Activated T-helper 1 cell treated with anti-CD3 and anti-CD28 coated beads, Interleukin-12 subunit alpha, Interleukin-12 subunit beta, Interleukin-2, Interleukin-4 antibody, amounts not matched to agents 30 ng/mL and 10 ng/mL and 1 ng/mL, durations not matched to agents 14 hours and 24 hours and 36 hours (primary cell): ENCODE data around the gene MMP2. TPM values are rescaled to one million over a fixed set of nuclear protein-coding genes. Genes with fewer than 3 reads are reported as not detected.

Experiments
- DNase-seq: peaks from one replicate; pipeline ENCODE4 v3.0.0; 2021; ENCODE audit warnings: low spot score
- H3K27ac Mint-ChIP-seq: one replicate; pipeline ENCODE4 v1.8.0; 2021; ENCODE audit warnings: mild to moderate bottlenecking, mixed read lengths
- H3K27me3 Mint-ChIP-seq: one replicate; pipeline ENCODE4 v1.8.0; 2022; ENCODE audit warnings: mild to moderate bottlenecking, moderate library complexity, mixed read lengths; ENCODE audit not compliant: insufficient read depth
- H3K36me3 Mint-ChIP-seq: one replicate; pipeline ENCODE4 v1.8.0; 2021; ENCODE audit warnings: low read depth, mixed read lengths
- H3K4me1 Mint-ChIP-seq: one replicate; pipeline ENCODE4 v1.8.0; 2021; ENCODE audit warnings: low read depth, mixed read lengths
- H3K4me3 Mint-ChIP-seq: one replicate; pipeline ENCODE4 v1.8.0; 2021; ENCODE audit warnings: mild to moderate bottlenecking, moderate library complexity, mixed read lengths
- H3K9me3 Mint-ChIP-seq: one replicate; pipeline ENCODE4 v1.8.0; 2021; ENCODE audit warnings: mixed read lengths
- intact Hi-C: fragments of 100-400 bp; cut with micrococcal nuclease; formaldehyde crosslinking; loops from one replicate; pipeline ENCODE4 v1.15.1; 2024
- total RNA-seq: library from RNA; stranded (reverse); gene quantifications from 2 replicates; pipeline ENCODE4 v1.2.3, GENCODE V29; 2022

MMP2 gene
- total RNA-seq, 1 donor from 2014 or later, result not detected

DNA sequence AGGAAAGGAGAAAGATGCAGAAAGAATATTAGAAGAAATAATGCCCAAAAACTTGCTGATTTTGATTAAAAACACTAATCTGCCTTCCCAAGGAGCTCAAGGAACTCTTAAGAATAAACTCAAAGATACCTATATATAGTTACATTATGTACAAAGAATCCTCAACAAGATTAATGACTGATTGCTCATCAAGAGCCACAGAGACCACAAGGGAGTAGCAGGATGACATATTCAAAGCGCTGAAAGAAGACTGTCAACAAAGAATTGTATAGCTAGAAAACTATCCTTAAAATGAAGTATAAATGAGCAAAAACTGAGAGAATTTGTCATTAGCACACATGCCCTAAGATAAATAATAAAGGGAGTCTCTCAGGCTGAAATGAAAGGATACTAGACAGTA lies 36.1 kb downstream of the MMP2 start:
- H3K9me3 Mint-ChIP-seq, result peaks cover 14% of the 10 kb centered on the region
- no peaks in the 10 kb centered on the region for H3K36me3 Mint-ChIP-seq
- H3K27ac Mint-ChIP-seq, result no peak overlapping the region
- H3K4me1 Mint-ChIP-seq, result no peaks in the 10 kb centered on the region
- H3K27me3 Mint-ChIP-seq, result peaks cover under 1% of the 10 kb centered on the region
- DNase-seq, result no peak
- H3K4me3 Mint-ChIP-seq, result no peak overlapping the region
- intact Hi-C loops, result no loop called here

DNA sequence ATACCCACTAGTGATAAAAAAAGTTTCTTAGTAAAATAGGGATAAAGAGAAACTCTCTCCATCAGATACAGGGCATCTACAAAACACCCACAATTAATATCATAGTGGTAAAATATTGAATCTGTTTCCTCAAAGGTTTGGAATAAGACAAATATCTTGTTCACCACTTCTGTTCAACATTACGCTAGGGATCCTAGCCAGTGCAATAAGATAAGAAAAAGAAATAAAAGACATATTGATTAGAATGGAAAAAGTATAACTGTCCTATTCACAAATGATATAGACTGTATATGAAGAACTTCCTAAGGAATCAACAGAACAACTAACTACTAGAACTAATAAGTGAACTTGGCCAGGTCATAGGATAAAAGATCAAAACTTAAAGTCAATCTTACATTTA lies 42.8 kb downstream of the MMP2 start:
- intact Hi-C loops, result no loop called here
- Mint-ChIP-seq H3K36me3 (no peaks in the 10 kb centered on the region), H3K27ac (no peak overlapping the region), H3K4me3 (no peak overlapping the region), H3K27me3 (no peaks in the 10 kb centered on the region), H3K4me1 (no peaks in the 10 kb centered on the region), H3K9me3 (peaks cover 10% of the 10 kb centered on the region)
- no peak for DNase-seq

DNA sequence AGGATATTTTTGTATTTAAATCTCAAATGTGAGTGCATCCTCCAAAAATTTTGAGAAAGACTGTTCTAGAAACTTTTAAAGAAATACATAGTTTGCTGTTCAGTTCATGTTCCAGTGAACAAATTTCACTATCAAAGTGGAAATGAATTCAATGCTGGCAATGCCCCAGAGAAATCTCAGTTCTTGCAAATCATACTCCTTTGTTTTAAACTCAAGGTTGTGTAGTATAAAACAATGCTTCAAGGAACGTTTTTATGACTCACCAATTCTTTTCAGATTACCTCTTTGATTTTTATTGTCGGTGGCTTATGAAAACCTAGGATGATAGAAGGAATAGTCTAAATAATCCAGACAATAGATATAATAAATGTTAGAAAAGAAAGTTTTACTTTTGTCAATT lies 47.4 kb downstream of the MMP2 start:
- Mint-ChIP-seq H3K36me3 (no peaks in the 10 kb centered on the region), H3K27me3 (peaks cover 2% of the 10 kb centered on the region), H3K27ac (no peak overlapping the region), H3K9me3 (peaks cover 10% of the 10 kb centered on the region), H3K4me1 (no peaks in the 10 kb centered on the region), H3K4me3 (no peak overlapping the region)
- DNase-seq, result no peak
- intact Hi-C loops, result no loop called here

DNA sequence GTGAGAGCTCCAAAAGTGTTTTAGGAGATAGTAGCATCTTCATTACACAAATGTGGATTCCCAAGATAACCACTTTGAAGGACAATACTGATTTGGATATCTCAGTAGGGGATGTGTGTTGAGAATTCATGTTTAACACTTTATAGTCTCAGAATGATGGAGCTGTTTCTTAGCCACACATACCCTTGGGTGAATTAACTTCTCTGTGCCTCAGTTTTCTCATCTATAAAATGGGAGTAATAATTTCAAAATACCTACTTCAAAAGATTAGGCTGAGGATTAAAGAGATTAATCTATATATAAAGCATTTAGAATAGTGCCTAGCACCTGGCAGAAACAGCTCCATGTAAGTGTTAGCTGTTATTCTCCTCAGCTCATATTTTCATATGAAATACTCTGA lies 48.9 kb downstream of the MMP2 start:
- H3K4me1 Mint-ChIP-seq, result no peaks in the 10 kb centered on the region
- no peak for DNase-seq
- peaks cover 4% of the 10 kb centered on the region for H3K27me3 Mint-ChIP-seq
- H3K9me3 Mint-ChIP-seq, result no peaks in the 10 kb centered on the region
- no peak overlapping the region for H3K4me3 Mint-ChIP-seq
- intact Hi-C loops, result no loop called here
- no peaks in the 10 kb centered on the region for H3K36me3 Mint-ChIP-seq
- H3K27ac Mint-ChIP-seq, result no peak overlapping the region

DNA sequence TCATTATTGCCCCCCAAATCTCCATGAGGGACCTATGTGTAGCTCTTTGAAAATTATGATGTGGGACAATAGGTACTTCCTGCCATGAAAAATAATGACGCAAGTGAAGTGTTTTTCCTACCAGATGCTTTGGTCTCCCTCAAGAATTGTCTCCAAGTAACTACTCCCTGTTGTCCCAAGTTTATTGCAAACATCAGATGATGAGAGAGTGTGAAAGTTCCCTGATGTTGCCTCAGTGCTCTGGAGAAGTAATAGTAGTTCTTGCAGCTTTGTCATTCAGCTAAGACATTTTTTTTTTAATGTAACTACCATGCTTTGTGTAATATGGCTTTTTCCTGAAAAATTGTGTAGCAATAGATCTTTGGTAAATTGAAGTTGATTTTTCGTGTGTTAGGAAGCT lies 50.0 kb downstream of the MMP2 start:
- Mint-ChIP-seq H3K4me3 (no peak overlapping the region), H3K27me3 (peaks cover 7% of the 10 kb centered on the region), H3K4me1 (no peaks in the 10 kb centered on the region), H3K27ac (no peak overlapping the region), H3K36me3 (no peaks in the 10 kb centered on the region), H3K9me3 (no peaks in the 10 kb centered on the region)
- intact Hi-C loops, result no loop called here
- no peak for DNase-seq

DNA sequence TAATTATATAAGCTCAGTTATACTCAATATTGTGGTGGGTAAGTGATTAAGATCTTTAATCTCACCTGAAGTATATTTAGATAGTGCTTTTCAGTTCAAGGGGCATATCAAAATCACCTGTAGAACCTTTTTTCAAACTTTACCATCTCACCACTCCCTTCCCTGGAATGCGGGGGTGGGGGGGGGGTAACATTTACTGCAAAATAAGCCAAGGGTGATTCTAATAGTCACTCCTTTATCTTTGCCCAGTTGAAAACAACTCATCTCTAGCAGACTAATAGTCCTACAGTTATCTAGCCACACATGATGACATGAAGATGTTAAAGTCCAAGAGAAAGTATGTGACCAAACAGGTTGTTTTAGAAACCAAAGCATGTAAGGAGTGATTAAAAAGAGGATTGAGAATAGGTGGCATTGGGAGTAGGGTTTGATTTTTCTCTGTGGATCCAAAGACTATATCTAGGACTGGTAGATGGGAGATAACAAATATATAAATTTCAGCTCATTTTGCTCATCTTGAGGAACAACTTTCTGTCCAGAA lies 51.4 kb downstream of the MMP2 start:
- H3K4me3 Mint-ChIP-seq, result no peak overlapping the region
- no peak for DNase-seq
- H3K4me1 Mint-ChIP-seq, result no peaks in the 10 kb centered on the region
- H3K9me3 Mint-ChIP-seq, result no peaks in the 10 kb centered on the region
- H3K27ac Mint-ChIP-seq, result no peak overlapping the region
- intact Hi-C loops, result no loop called here
- no peaks in the 10 kb centered on the region for H3K36me3 Mint-ChIP-seq
- H3K27me3 Mint-ChIP-seq, result peaks cover 7% of the 10 kb centered on the region

DNA sequence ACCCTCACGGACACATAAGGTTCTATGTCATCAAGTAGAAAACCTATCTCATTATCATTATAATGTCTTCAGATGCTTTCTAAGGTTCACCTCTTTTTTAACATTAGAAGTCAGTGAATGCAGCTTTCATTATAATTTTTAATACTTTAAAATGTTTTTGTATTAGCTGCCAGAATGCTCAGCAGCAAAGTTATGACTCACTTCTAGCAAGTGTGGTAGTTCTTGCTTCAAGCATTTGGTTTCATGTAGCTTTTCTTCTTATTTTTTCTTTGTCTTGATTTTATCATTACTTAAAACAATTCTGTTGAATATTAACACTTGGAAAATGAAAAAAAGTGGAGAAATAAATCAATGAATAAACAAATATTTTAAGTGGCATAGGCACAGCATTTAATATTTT lies 53.2 kb downstream of the MMP2 start:
- DNase-seq, result no peak
- Mint-ChIP-seq H3K4me3 (no peak overlapping the region), H3K9me3 (no peaks in the 10 kb centered on the region), H3K27ac (no peak overlapping the region), H3K36me3 (no peaks in the 10 kb centered on the region), H3K27me3 (peaks cover 7% of the 10 kb centered on the region), H3K4me1 (no peaks in the 10 kb centered on the region)
- intact Hi-C loops, result no loop called here

DNA sequence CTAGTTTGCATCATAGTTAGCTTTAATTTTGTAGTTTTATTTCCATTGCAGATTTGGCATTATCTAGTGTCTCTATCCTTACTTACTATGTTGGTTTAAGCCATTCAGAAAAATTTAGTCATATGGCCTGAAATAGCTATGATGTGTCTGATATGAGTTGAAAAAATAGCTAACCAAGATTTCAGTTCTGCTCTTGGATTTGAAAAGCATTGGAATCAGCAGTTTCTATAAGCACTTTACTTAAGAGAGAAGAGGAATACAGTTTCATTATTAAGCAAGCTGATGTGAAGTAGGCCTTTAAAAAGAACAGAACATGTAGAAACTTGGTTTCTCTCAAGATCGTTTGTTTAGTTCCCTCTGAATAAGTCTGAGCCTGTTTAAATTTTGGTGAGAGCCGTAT lies 55.8 kb downstream of the MMP2 start:
- H3K27me3 Mint-ChIP-seq, result peaks cover 7% of the 10 kb centered on the region
- no peak overlapping the region for H3K4me3 Mint-ChIP-seq
- no peak overlapping the region for H3K27ac Mint-ChIP-seq
- no peaks in the 10 kb centered on the region for H3K9me3 Mint-ChIP-seq
- no peak for DNase-seq
- H3K4me1 Mint-ChIP-seq, result no peaks in the 10 kb centered on the region
- H3K36me3 Mint-ChIP-seq, result no peaks in the 10 kb centered on the region
- intact Hi-C loops, result no loop called here

DNA sequence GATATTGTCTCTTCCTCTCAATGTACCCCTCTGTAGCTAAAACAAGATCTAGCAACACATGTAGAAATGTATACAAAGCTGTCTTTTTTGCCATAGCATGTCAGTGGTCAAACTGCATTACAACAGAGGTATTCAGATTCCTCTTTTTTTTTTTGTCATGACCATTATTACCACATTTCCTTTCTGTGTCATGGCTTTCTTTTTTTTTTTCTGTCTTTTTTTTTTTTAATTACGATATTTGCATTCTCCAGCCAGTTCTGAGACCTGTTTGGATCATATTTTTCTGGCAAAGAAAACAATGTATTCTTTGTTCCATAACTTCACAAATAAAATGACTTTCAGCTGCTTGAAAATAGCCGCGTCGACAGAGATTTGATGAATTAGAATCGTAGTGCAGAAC lies 60.1 kb downstream of the MMP2 start:
- no peaks in the 10 kb centered on the region for H3K36me3 Mint-ChIP-seq
- no peak for DNase-seq
- H3K27me3 Mint-ChIP-seq, result no peaks in the 10 kb centered on the region
- H3K4me1 Mint-ChIP-seq, result no peaks in the 10 kb centered on the region
- intact Hi-C loops, result no loop called here
- no peak overlapping the region for H3K27ac Mint-ChIP-seq
- H3K9me3 Mint-ChIP-seq, result no peaks in the 10 kb centered on the region
- no peak overlapping the region for H3K4me3 Mint-ChIP-seq

DNA sequence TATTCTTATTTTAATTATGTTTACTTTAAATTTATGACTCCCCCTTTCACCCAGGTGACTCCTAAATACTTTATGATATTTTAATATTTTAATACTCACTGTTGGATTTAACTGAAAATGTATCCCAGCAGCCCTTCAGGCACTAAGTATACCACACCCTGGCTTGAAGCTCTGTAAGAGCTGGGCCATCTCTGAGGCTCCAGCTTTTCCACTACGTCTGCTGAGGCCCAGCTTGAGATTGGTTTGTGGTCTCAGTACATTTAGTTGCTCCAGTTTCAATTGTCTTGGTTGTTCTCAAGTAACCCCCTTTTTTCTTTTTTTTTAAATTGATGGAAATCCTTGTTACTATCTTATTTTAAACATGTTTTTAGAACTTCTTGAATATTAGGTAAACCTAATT lies 60.5 kb downstream of the MMP2 start:
- no peaks in the 10 kb centered on the region for H3K36me3 Mint-ChIP-seq
- H3K27ac Mint-ChIP-seq, result no peak overlapping the region
- H3K4me3 Mint-ChIP-seq, result no peak overlapping the region
- intact Hi-C loops, result no loop called here
- no peaks in the 10 kb centered on the region for H3K27me3 Mint-ChIP-seq
- H3K9me3 Mint-ChIP-seq, result no peaks in the 10 kb centered on the region
- no peaks in the 10 kb centered on the region for H3K4me1 Mint-ChIP-seq
- DNase-seq, result no peak

DNA sequence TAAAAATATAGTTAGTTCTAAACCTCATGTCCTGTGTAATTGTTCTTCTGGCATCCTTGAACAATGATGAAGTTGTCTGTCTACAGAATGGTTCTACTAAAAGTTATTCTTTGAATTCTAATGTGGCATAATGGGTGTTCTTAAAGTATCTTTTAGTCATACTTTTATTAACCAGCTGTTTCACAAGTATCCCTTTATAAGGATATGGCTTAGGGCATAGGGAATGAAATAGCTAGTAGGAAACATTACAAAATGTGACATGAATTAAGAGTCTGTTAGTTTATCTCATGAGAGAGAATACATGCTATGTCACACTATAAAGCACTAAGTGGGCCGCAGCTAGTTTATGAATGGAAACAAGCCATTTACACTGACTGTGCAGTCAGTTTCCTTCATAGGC lies 61.2 kb downstream of the MMP2 start:
- Mint-ChIP-seq H3K9me3 (no peaks in the 10 kb centered on the region), H3K27ac (no peak overlapping the region), H3K36me3 (no peaks in the 10 kb centered on the region), H3K4me3 (no peak overlapping the region), H3K27me3 (no peaks in the 10 kb centered on the region), H3K4me1 (no peaks in the 10 kb centered on the region)
- intact Hi-C loops, result loop anchor here (5.0 to 10.0 kb wide), 2 partner anchors 162 to 305 kb away; no protein-coding TSS in a partner anchor
- DNase-seq, result no peak

DNA sequence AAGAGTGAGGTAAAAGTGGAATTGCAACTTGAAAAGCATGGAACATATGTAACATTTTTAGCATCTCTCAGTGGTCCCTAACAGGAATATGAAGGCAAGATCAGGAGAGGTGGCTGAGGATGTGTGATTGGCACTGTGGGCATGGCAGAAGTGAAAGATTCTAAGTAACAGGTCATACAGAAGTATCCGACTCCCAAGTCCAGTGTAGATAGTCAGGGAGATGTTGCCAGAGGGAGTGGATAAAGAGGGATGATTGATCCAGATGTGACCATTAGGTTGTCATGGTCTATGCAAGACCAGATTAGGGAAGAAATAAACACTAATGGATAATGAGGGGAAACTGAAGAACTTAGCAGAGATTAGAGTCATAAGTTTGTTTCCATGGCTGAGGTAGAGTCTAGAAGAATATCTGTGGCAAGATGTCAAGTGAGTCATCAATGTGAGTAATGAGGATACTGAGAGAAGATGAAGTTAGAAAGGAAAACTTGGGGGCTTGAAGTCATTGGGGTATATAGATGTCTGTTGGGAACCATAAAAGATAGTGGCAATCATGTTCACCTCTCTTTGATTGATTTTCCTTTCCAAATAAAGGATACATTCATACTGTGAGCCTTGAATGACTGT lies 63.6 kb downstream of the MMP2 start:
- Mint-ChIP-seq H3K36me3 (no peaks in the 10 kb centered on the region), H3K9me3 (no peaks in the 10 kb centered on the region), H3K27ac (no peak overlapping the region), H3K4me1 (no peaks in the 10 kb centered on the region), H3K27me3 (no peaks in the 10 kb centered on the region), H3K4me3 (no peak overlapping the region)
- intact Hi-C loops, result loop anchor here (1.0 to 10.0 kb wide), 3 partner anchors 77 to 302 kb away; no protein-coding TSS in a partner anchor
- no peak for DNase-seq

DNA sequence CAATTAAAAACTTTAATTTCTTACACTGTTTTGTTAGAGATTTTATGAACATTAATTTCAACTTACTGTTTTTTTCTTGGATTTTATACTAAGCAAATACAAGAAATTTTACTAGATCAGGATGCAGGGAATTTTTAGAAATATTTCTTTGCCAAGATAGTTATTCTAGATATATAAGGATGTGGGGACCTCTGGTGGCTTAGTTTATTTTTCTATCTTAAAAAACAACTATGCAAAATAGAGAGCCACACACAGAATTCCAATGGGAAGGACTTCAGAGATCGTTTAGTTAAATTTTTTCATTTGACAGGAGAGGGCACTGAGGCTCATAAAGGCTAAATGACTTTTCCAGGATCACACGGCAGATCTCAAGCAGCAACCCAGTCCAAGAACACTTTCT lies 64.5 kb downstream of the MMP2 start:
- H3K27me3 Mint-ChIP-seq, result no peaks in the 10 kb centered on the region
- H3K4me3 Mint-ChIP-seq, result no peak overlapping the region
- H3K9me3 Mint-ChIP-seq, result no peaks in the 10 kb centered on the region
- H3K4me1 Mint-ChIP-seq, result no peaks in the 10 kb centered on the region
- H3K36me3 Mint-ChIP-seq, result no peaks in the 10 kb centered on the region
- DNase-seq, result no peak
- intact Hi-C loops, result loop anchor here (1.0 to 10.0 kb wide), 3 partner anchors 78 to 301 kb away; no protein-coding TSS in a partner anchor
- H3K27ac Mint-ChIP-seq, result no peak overlapping the region

DNA sequence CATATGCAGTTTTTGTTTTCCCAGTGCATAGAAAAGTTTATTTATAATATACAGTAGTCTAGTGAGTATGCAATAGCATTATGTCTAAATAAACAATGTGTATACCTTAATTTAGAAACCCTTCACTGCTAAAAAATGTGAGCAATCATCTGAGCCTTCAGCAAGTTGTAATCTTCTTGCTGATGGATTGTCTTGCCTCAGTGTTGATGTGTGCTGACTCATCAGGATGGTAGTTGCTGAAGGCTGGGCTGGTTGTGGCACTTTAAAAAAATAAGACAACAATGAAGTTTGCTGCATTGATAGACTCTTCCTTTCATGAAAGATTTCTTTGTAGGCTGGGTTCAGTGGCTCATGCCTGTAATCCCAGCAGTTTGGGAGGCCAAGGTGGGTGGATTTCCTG lies 73.6 kb downstream of the MMP2 start:
- no peak for DNase-seq
- Mint-ChIP-seq H3K4me3 (no peak overlapping the region), H3K4me1 (no peaks in the 10 kb centered on the region), H3K9me3 (no peaks in the 10 kb centered on the region), H3K36me3 (no peaks in the 10 kb centered on the region), H3K27ac (no peak overlapping the region), H3K27me3 (no peaks in the 10 kb centered on the region)
- intact Hi-C loops, result no loop called here
